Memory B cell (primary cell): ENCODE results near the gene RTL10.

ENCODE experiments used
- ATAC-seq: fragments of 150-1000 bp; cut with Tn5 transposase; 2 replicates; pipeline ENCODE4 v1.10.0; 2021; ENCODE audit warnings: low read depth, mild to moderate bottlenecking, moderate library complexity
- DNase-seq, 2 donors: peaks; one replicate each; pipeline ENCODE4 v3.0.0; 2022; ENCODE audit warnings: low spot score in 2 of 2
- H3K27ac Mint-ChIP-seq: one replicate; pipeline ENCODE4 v1.8.0; 2022; ENCODE audit warnings: mild to moderate bottlenecking, moderate library complexity, mixed read lengths
- H3K27me3 Mint-ChIP-seq: one replicate; pipeline ENCODE4 v1.8.0; 2022; ENCODE audit warnings: mixed read lengths
- H3K36me3 Mint-ChIP-seq: one replicate; pipeline ENCODE4 v1.8.0; 2022; ENCODE audit warnings: mild to moderate bottlenecking, mixed read lengths
- H3K4me1 Mint-ChIP-seq: one replicate; pipeline ENCODE4 v1.8.0; 2022; ENCODE audit warnings: mixed read lengths
- H3K4me3 Mint-ChIP-seq: one replicate; pipeline ENCODE4 v1.8.0; 2022; ENCODE audit warnings: mild to moderate bottlenecking, moderate library complexity, mixed read lengths
- H3K9me3 Mint-ChIP-seq: one replicate; pipeline ENCODE4 v1.8.0; 2022; ENCODE audit warnings: mixed read lengths

RTL10 gene

GRCh38 chr22:19875531-19876313 lies 21.0 kb upstream of the RTL10 start:
- no peak for DNase-seq
- Mint-ChIP-seq H3K27ac (no peak overlapping the region), H3K9me3 (no peaks in the 10 kb centered on the region), H3K4me1 (no peaks in the 10 kb centered on the region), H3K4me3 (no peak overlapping the region), H3K36me3 (no peaks in the 10 kb centered on the region), H3K27me3 (no peaks in the 10 kb centered on the region)
- ATAC-seq: no peak

GRCh38 chr22:19875061-19875530 lies 20.4 kb upstream of the RTL10 start:
- Mint-ChIP-seq H3K36me3 (no peaks in the 10 kb centered on the region), H3K27me3 (no peaks in the 10 kb centered on the region), H3K4me3 (no peak overlapping the region), H3K27ac (no peak overlapping the region), H3K4me1 (no peaks in the 10 kb centered on the region), H3K9me3 (no peaks in the 10 kb centered on the region)
- DNase-seq: no peak
- no peak for ATAC-seq

- Mint-ChIP-seq H3K36me3 (no peaks in the 10 kb centered on the region), H3K4me3 (no peak overlapping the region), H3K27me3 (no peaks in the 10 kb centered on the region), H3K4me1 (no peaks in the 10 kb centered on the region), H3K9me3 (no peaks in the 10 kb centered on the region), H3K27ac (no peak overlapping the region)
- ATAC-seq (no peak), DNase-seq (no peak)
Measured at GRCh38 chr22:19874307-19875060, 19.8 kb upstream of the RTL10 start.

GRCh38 chr22:19873960-19874306 lies 19.3 kb upstream of the RTL10 start:
- H3K4me3 Mint-ChIP-seq: no peak overlapping the region
- ATAC-seq (no peak), DNase-seq (no peak)
- no peaks in the 10 kb centered on the region for H3K27me3 Mint-ChIP-seq
- H3K36me3 Mint-ChIP-seq: no peaks in the 10 kb centered on the region
- H3K27ac Mint-ChIP-seq: no peak overlapping the region
- no peaks in the 10 kb centered on the region for H3K9me3 Mint-ChIP-seq
- H3K4me1 Mint-ChIP-seq: no peaks in the 10 kb centered on the region

GRCh38 chr22:19873138-19873959 lies 18.7 kb upstream of the RTL10 start:
- ATAC-seq (no peak), DNase-seq (no peak)
- Mint-ChIP-seq H3K36me3 (no peaks in the 10 kb centered on the region), H3K27ac (no peak overlapping the region), H3K4me3 (no peak overlapping the region), H3K4me1 (no peaks in the 10 kb centered on the region), H3K9me3 (no peaks in the 10 kb centered on the region), H3K27me3 (no peaks in the 10 kb centered on the region)

GRCh38 chr22:19872779-19873137 lies 18.1 kb upstream of the RTL10 start:
- H3K36me3 Mint-ChIP-seq: no peaks in the 10 kb centered on the region
- no peak for DNase-seq
- no peaks in the 10 kb centered on the region for H3K4me1 Mint-ChIP-seq
- no peak overlapping the region for H3K4me3 Mint-ChIP-seq
- no peaks in the 10 kb centered on the region for H3K27me3 Mint-ChIP-seq
- H3K9me3 Mint-ChIP-seq: no peaks in the 10 kb centered on the region
- no peak for ATAC-seq
- no peak overlapping the region for H3K27ac Mint-ChIP-seq

- no peak for ATAC-seq
- no peaks in the 10 kb centered on the region for H3K4me1 Mint-ChIP-seq
- H3K9me3 Mint-ChIP-seq: no peaks in the 10 kb centered on the region
- no peak for DNase-seq
- no peaks in the 10 kb centered on the region for H3K36me3 Mint-ChIP-seq
- no peak overlapping the region for H3K4me3 Mint-ChIP-seq
- H3K27me3 Mint-ChIP-seq: no peaks in the 10 kb centered on the region
- no peak overlapping the region for H3K27ac Mint-ChIP-seq
Measured at GRCh38 chr22:19871845-19872778, 17.4 kb upstream of the RTL10 start.

- ATAC-seq (no peak), DNase-seq (no peak)
- no peak overlapping the region for H3K27ac Mint-ChIP-seq
- H3K27me3 Mint-ChIP-seq: no peaks in the 10 kb centered on the region
- no peaks in the 10 kb centered on the region for H3K36me3 Mint-ChIP-seq
- no peak overlapping the region for H3K4me3 Mint-ChIP-seq
- no peaks in the 10 kb centered on the region for H3K9me3 Mint-ChIP-seq
- no peaks in the 10 kb centered on the region for H3K4me1 Mint-ChIP-seq
Measured at GRCh38 chr22:19871023-19871844, 16.6 kb upstream of the RTL10 start.

- Mint-ChIP-seq H3K27ac (no peak overlapping the region), H3K9me3 (no peaks in the 10 kb centered on the region), H3K4me3 (no peak overlapping the region), H3K36me3 (no peaks in the 10 kb centered on the region), H3K27me3 (no peaks in the 10 kb centered on the region), H3K4me1 (no peaks in the 10 kb centered on the region)
- ATAC-seq: no peak
- DNase-seq: no peak
Measured at GRCh38 chr22:19870153-19871022, 15.7 kb upstream of the RTL10 start.

GRCh38 chr22:19869497-19870152 lies 15.0 kb upstream of the RTL10 start:
- ATAC-seq (no peak), DNase-seq (no peak)
- no peaks in the 10 kb centered on the region for H3K4me1 Mint-ChIP-seq
- no peaks in the 10 kb centered on the region for H3K9me3 Mint-ChIP-seq
- H3K4me3 Mint-ChIP-seq: no peak overlapping the region
- H3K36me3 Mint-ChIP-seq: no peaks in the 10 kb centered on the region
- H3K27me3 Mint-ChIP-seq: no peaks in the 10 kb centered on the region
- no peak overlapping the region for H3K27ac Mint-ChIP-seq

GRCh38 chr22:19868773-19869471 lies 14.2 kb upstream of the RTL10 start:
- no peaks in the 10 kb centered on the region for H3K27me3 Mint-ChIP-seq
- no peak overlapping the region for H3K4me3 Mint-ChIP-seq
- DNase-seq (no peak), ATAC-seq (no peak)
- no peaks in the 10 kb centered on the region for H3K36me3 Mint-ChIP-seq
- H3K27ac Mint-ChIP-seq: no peak overlapping the region
- H3K4me1 Mint-ChIP-seq: no peaks in the 10 kb centered on the region
- H3K9me3 Mint-ChIP-seq: no peaks in the 10 kb centered on the region
